ENCODE results near the gene OR4D2. TPM values are rescaled to one million over a fixed set of nuclear protein-coding genes. Genes with fewer than 3 reads are reported as not detected.

The OR4D2 gene
- total RNA-seq, 4 donors from 2014 or later, result not detected

DNA sequence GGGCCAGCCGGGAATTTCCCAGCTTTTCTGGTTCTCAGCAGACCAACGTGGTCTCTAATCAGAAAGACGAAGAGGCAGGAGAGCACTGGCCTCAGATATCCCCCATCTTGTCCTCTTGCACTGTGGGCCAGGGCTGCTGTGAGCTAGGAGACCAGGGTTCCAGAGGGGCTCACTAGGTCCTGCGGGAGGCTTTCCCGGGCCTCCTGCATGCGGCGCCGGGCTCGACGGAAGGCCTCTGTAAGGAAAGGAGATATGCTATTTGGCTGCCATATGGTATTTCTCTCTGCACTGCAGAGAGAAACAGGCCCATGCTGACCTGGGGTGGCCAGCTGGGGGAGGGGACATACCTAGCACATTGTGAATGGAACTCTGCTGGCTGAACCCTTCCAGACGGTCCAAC, 39.2 kb downstream of the OR4D2 start:
- no peak for DNase-seq
- intact Hi-C loops (cut with DNase I; ENCODE audit: low total_unique reads), result no loop called here
- TF ChIP-seq, protein P1, sequence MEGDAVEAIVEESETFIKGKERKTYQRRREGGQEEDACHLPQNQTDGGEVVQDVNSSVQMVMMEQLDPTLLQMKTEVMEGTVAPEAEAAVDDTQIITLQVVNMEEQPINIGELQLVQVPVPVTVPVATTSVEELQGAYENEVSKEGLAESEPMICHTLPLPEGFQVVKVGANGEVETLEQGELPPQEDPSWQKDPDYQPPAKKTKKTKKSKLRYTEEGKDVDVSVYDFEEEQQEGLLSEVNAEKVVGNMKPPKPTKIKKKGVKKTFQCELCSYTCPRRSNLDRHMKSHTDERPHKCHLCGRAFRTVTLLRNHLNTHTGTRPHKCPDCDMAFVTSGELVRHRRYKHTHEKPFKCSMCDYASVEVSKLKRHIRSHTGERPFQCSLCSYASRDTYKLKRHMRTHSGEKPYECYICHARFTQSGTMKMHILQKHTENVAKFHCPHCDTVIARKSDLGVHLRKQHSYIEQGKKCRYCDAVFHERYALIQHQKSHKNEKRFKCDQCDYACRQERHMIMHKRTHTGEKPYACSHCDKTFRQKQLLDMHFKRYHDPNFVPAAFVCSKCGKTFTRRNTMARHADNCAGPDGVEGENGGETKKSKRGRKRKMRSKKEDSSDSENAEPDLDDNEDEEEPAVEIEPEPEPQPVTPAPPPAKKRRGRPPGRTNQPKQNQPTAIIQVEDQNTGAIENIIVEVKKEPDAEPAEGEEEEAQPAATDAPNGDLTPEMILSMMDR (IDR thresholded peaks at IDR 0.05), result no peak
- no peak for TF ChIP-seq POLR2A (IDR thresholded peaks at IDR 0.05)

DNA sequence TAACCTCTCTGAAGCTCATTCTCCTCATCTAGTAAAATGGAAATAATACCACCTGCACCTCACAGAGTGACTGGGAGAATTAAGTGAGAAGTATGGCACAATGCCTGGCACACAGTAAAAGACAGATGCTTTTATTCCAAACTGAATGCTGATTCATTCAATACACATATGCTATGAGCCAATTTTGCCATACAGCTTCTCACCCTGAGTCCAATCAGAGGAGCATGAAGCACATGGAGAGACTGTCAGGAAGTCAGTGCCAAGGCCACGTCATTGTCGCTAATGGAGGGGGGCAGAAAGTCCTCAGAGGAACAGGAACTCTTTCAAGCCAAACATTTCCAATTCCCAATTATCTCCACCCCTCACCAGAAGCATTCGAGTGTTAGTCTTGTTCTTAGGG, 40.7 kb downstream of the OR4D2 start:
- no peak overlapping the region for H3K4me3 ChIP-seq
- H3K36me3 ChIP-seq, result no peaks in the 10 kb centered on the region
- no peak for DNase-seq
- no peaks in the 10 kb centered on the region for H3K27me3 ChIP-seq
- intact Hi-C loops (cut with DNase I; ENCODE audit: low total_unique reads), result no loop called here
- no peaks in the 10 kb centered on the region for H3K9me3 ChIP-seq
- no peak overlapping the region for H3K27ac ChIP-seq
- TF ChIP-seq POLR2A (IDR thresholded peaks at IDR 0.05), result no peak
- TF ChIP-seq, protein P1 (IDR thresholded peaks at IDR 0.05), result no peak
- no peaks in the 10 kb centered on the region for H3K4me1 ChIP-seq

More for the DNA sequence above, 39.2 kb downstream of the OR4D2 start:
- no peaks in the 10 kb centered on the region for H3K9me3 ChIP-seq
- H3K27me3 ChIP-seq, result no peaks in the 10 kb centered on the region
- H3K4me1 ChIP-seq, result no peaks in the 10 kb centered on the region
- no peaks in the 10 kb centered on the region for H3K36me3 ChIP-seq
- no peak overlapping the region for H3K27ac ChIP-seq
- no peak overlapping the region for H3K4me3 ChIP-seq

DNA sequence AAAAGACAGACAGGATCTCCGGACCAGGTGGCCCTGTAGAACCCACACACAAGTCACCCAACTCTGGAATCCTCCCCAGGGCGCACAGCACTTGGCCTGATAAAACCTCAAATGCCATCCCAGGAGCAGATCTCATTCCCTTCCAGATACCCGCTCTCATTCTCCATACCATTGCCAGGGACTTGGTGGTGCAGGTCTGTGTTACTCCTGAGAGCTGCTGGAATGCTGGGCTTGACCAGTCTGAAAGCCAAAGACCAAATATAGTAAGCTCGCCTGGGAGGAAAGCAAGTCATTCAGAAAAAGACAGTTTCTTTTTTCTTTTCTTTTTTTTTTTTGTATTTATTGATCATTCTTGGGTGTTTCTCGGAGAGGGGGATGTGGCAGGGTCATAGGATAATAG, 41.6 kb downstream of the OR4D2 start:
- no peak overlapping the region for H3K4me3 ChIP-seq
- H3K4me1 ChIP-seq, result no peaks in the 10 kb centered on the region
- intact Hi-C loops (cut with DNase I; ENCODE audit: low total_unique reads), result no loop called here
- no peak overlapping the region for H3K27ac ChIP-seq
- TF ChIP-seq, protein P1 (IDR thresholded peaks at IDR 0.05), result no peak
- TF ChIP-seq POLR2A (IDR thresholded peaks at IDR 0.05), result no peak
- no peaks in the 10 kb centered on the region for H3K27me3 ChIP-seq
- no peaks in the 10 kb centered on the region for H3K9me3 ChIP-seq
- H3K36me3 ChIP-seq, result no peaks in the 10 kb centered on the region
- no peak for DNase-seq

DNA sequence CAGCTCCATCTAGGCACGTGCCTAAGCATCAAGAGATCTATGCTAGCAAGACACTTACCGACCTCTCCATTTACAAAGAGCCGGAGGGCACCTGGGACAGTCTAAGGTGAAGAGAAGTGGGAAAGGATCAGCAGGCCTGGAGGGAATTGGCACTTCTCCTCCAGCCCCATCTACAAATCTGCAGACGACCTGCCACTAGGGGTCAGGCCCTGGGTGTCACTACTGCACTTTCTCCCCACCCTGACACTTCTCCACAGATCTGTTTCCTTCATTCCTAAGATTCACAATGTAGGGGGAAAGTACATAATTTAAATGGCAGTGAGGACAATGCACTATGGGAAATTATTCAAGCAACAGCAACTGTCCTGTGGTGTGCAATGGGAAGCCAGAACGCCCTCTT, 44.1 kb downstream of the OR4D2 start:
- Histone ChIP-seq H3K36me3 (no peaks in the 10 kb centered on the region), H3K4me3 (no peak overlapping the region), H3K4me1 (no peaks in the 10 kb centered on the region), H3K9me3 (no peaks in the 10 kb centered on the region), H3K27ac (no peak overlapping the region), H3K27me3 (no peaks in the 10 kb centered on the region)
- no peak for DNase-seq
- intact Hi-C loops (cut with DNase I; ENCODE audit: low total_unique reads), result no loop called here
- TF ChIP-seq, protein P1 (IDR thresholded peaks at IDR 0.05), result no peak
- TF ChIP-seq POLR2A (IDR thresholded peaks at IDR 0.05), result no peak

DNA sequence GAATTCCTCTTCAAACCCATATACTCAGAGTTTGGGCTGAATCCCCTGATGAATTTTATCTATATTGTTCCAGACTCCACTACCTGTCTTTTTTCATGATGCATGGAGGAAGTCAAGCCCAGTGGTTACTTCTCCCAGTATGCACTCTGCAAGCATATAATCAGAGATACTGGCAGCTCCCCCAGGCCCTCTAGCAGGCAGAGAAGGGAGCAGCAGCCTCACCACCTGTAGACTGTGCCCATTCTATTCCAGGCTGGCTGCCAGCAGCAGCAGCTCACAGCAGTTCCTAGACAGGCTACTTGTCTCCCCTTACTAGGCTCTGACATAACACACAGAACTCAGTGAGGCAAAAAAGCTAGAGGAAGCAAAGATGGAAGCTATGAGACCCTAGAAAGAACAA, 48.9 kb downstream of the OR4D2 start:
- H3K27ac ChIP-seq, result no peak overlapping the region
- TF ChIP-seq, protein P1 (IDR thresholded peaks at IDR 0.05), result no peak
- TF ChIP-seq POLR2A (IDR thresholded peaks at IDR 0.05), result no peak
- intact Hi-C loops (cut with DNase I; ENCODE audit: low total_unique reads), result no loop called here
- no peaks in the 10 kb centered on the region for H3K27me3 ChIP-seq
- DNase-seq, result no peak
- H3K9me3 ChIP-seq, result no peaks in the 10 kb centered on the region
- no peaks in the 10 kb centered on the region for H3K4me1 ChIP-seq
- no peaks in the 10 kb centered on the region for H3K36me3 ChIP-seq
- H3K4me3 ChIP-seq, result no peak overlapping the region
